ENCODE measurements around the gene MBP.

MBP gene

GRCh38 chr18:77108821-77109647 lies 23.5 kb downstream of the MBP start (continued):
- TF ChIP-seq CSRNP3 (CRISPR knock-in tag; IDR thresholded peaks at IDR 0.05), result no peak

- peak; percentile 78 for ATAC-seq
- TF ChIP-seq OSR1 (CRISPR knock-in tag; IDR thresholded peaks at IDR 0.05), result no peak
- TF ChIP-seq PPARA (CRISPR knock-in tag; IDR thresholded peaks at IDR 0.05; ENCODE audit: borderline replicate concordance), result no peak
- TF ChIP-seq ZC3H10 (CRISPR knock-in tag; IDR thresholded peaks at IDR 0.05), result no peak
- TF ChIP-seq PATZ1 (CRISPR knock-in tag; IDR thresholded peaks at IDR 0.05; ENCODE audit: borderline replicate concordance), result no peak
- no peak for TF ChIP-seq GLIS3 (CRISPR knock-in tag; IDR thresholded peaks at IDR 0.05)
- no peak for TF ChIP-seq TOX (CRISPR knock-in tag; IDR thresholded peaks at IDR 0.05; ENCODE audit: borderline replicate concordance)
- TF ChIP-seq ESRRG (CRISPR knock-in tag; IDR thresholded peaks at IDR 0.05), result no peak
- TF ChIP-seq TCF4 (CRISPR knock-in tag; IDR thresholded peaks at IDR 0.05; ENCODE audit: borderline replicate concordance), result no peak
- no peak for TF ChIP-seq CREB5 (CRISPR knock-in tag; IDR thresholded peaks at IDR 0.05; ENCODE audit: low read depth)
- TF ChIP-seq ARNTL (CRISPR knock-in tag; IDR thresholded peaks at IDR 0.05; ENCODE audit: borderline replicate concordance, low read depth), result no peak
- TF ChIP-seq RARB (CRISPR knock-in tag; IDR thresholded peaks at IDR 0.05), result no peak
These were observed 24.4 kb downstream of the MBP start for GRCh38 chr18:77108001-77108692.

- no peak for ATAC-seq
These were observed 25.3 kb downstream of the MBP start for GRCh38 chr18:77107292-77107691.

GRCh38 chr18:77106331-77106730 lies 26.3 kb downstream of the MBP start:
- ATAC-seq, result no peak
- TF ChIP-seq TOX (CRISPR knock-in tag; IDR thresholded peaks at IDR 0.05; ENCODE audit: borderline replicate concordance) (no peak), POU6F1 (CRISPR knock-in tag; IDR thresholded peaks at IDR 0.05; ENCODE audit: borderline replicate concordance, low read depth) (no peak), PATZ1 (CRISPR knock-in tag; IDR thresholded peaks at IDR 0.05; ENCODE audit: borderline replicate concordance) (no peak), ZFP30 (CRISPR knock-in tag; IDR thresholded peaks at IDR 0.05) (no peak), ISL1 (CRISPR knock-in tag; IDR thresholded peaks at IDR 0.05) (no peak), PPARA (CRISPR knock-in tag; IDR thresholded peaks at IDR 0.05; ENCODE audit: borderline replicate concordance) (no peak), ZC3H10 (CRISPR knock-in tag; IDR thresholded peaks at IDR 0.05) (no peak), SNAI2 (CRISPR knock-in tag; IDR thresholded peaks at IDR 0.05) (no peak)

More at GRCh38 chr18:77107292-77107691, 25.3 kb downstream of the MBP start:
- TF ChIP-seq ARNTL (CRISPR knock-in tag; IDR thresholded peaks at IDR 0.05; ENCODE audit: borderline replicate concordance, low read depth) (no peak), TCF4 (CRISPR knock-in tag; IDR thresholded peaks at IDR 0.05; ENCODE audit: borderline replicate concordance) (no peak), PATZ1 (CRISPR knock-in tag; IDR thresholded peaks at IDR 0.05; ENCODE audit: borderline replicate concordance) (no peak), CREB5 (CRISPR knock-in tag; IDR thresholded peaks at IDR 0.05; ENCODE audit: low read depth) (no peak)

Measured in SK-N-SH treated with all-trans-retinoic acid at 6 μM for 48 hours (cell line).